AG09319 (cell line): ENCODE measurements around the gene KCNK13.
"Not testable (repeated sequence)": the region's sequence is repeated elsewhere in the genome, so short reads cannot be mapped to it uniquely, and the experiment has no call there.

ENCODE experiments used
- DNase-seq: peaks from one replicate; pipeline ENCODE4 v3.0.0-alpha.2; 2010; ENCODE audit warnings: low read depth; ENCODE audit errors: extremely low read depth
- TF ChIP-seq, protein P1 (sequence below): IDR thresholded peaks from 2 replicates; pipeline ENCODE4 v1.5.1; 2011; ENCODE audit warnings: low read depth, mild to moderate bottlenecking, inconsistent platforms, low read length, moderate library complexity

Gene KCNK13

DNA sequence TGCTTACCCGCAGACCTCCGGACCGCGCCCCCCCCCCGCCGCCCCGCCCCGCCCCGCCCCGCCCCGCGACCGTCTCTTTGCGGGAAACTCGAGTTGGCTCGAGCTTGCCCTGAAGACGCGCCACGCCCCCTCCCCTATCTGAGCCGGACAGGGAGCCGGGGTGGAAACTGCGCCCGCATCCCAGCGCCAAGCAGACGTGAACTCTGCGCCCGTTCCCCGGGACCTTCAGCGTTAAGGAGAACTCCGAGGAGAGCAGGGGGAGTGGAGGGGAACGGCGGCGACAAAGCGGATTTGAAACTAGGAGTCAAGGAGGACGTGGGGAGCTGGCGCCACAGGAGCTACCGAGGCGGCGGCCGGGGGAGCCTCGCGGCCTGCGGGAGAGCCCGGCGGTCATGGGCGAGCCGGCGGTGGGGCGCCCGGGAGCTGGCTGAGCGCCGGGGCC is at the start of gene KCNK13:
TSS of gene KCNK13 (plus strand) at position 310 of the 442 bp plus-strand sequence. CDS start 212 bp downstream, outside the sequence.
- TF ChIP-seq, protein P1, sequence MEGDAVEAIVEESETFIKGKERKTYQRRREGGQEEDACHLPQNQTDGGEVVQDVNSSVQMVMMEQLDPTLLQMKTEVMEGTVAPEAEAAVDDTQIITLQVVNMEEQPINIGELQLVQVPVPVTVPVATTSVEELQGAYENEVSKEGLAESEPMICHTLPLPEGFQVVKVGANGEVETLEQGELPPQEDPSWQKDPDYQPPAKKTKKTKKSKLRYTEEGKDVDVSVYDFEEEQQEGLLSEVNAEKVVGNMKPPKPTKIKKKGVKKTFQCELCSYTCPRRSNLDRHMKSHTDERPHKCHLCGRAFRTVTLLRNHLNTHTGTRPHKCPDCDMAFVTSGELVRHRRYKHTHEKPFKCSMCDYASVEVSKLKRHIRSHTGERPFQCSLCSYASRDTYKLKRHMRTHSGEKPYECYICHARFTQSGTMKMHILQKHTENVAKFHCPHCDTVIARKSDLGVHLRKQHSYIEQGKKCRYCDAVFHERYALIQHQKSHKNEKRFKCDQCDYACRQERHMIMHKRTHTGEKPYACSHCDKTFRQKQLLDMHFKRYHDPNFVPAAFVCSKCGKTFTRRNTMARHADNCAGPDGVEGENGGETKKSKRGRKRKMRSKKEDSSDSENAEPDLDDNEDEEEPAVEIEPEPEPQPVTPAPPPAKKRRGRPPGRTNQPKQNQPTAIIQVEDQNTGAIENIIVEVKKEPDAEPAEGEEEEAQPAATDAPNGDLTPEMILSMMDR = no peak
- no peak for DNase-seq

DNA sequence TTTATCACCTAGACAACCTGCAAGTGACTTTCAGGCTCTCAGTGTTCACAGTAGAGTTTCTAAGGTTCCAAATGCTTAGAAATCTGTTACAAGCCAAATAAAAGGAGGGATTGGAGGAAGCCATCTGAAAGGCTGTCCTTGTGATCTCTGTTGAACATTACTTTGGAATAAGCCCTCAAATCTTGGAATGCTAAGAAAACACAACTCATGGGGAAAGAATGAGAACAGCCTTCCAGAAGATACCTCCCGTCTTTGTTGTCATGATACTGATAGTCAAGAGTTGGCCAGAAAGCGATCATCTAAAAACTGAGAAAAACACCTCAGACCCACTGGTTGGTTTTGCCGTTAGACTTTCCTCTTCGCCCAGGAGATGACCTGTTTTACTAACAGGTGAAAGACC is 44.4 kb upstream of the KCNK13 start:
- DNase-seq = no peak
- TF ChIP-seq, protein P1 = no peak

DNA sequence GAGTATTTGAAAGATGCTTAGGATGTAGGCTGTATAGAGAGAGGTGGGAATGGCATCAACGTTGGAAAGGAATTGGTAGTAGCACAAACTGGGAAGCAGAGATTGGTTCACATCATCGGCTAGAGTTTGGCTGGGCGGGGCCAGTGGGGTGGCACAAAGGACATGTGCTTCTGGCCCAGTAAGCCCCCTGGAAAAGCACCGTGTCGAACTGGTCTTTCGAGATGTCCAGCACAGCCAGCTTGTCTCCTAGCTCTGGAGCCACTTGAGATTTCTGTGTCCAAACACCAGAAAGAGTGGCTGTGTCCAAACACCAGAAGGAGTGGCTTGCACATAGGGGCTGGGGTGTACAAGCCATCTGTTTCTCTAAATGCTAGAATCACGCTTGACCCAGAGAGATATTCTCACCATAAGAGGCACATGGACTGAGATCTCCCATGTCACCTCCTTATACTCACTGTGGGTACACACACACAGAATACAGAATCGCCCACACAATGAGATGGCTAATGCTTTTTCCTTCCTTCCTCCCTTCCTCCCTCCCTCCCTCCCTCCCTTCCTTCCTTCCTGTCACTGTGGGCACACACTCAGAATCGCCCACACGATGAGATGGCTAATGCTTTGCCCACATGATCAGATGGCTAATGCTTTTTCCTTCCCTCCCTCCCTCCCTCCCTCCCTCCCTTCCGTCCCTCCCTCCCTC is 41.8 kb upstream of the KCNK13 start:
- TF ChIP-seq, protein P1 = no peak
- DNase-seq = no peak

DNA sequence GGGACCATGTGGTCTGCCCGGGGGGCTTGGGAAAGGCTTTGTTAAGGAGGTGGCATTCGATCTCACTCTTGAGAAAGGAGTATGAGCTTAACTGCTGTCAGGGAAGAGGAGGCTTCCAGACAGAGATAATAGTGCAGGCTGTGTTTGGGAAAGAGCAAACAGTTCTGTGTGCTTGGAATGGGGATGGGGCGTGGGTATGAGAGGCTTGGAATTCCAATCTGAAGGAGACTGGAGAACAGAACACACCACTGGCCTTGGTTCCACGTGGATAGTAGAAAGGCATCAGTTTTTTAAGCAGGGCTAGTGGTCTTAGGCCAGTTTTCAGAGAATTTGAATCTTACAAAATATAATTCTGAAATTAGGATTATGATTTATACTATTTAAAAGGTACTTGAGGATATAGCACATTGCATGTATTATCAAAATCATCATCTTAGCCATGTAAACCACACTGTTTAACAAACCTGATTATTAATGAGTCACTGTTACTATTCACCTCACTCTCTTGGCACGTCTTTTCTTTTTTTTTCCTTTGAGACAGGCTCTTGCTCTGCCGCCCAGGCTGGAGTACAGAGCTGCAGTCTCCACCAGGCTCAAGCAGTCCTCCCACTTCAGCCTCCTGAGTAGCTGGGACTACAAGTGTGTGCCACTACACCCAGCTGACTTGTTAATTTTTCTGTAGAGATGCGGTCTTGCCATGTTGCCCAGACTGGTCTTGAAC is 38.5 kb upstream of the KCNK13 start:
- TF ChIP-seq, protein P1 = no peak
- DNase-seq = no peak

DNA sequence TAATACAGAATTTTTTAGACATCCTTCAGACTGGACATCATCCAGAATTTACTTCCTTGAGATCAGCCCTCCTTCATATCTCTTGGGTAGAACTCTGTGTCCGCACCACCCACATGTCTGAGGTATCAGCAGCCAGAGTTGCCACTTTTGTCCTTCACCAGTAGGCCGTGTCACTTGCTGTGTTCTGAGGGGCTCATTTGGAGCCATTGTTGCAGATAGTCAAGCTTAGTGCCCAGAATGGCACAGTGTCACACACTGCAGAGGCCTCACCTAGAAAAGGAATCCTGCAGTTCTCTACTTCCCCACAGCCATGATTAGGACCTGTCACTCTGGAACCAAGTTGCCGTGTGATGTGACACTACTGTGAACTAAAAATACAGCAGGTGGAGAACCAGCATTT is 36.9 kb upstream of the KCNK13 start:
- DNase-seq = no peak
- TF ChIP-seq, protein P1 = no peak

DNA sequence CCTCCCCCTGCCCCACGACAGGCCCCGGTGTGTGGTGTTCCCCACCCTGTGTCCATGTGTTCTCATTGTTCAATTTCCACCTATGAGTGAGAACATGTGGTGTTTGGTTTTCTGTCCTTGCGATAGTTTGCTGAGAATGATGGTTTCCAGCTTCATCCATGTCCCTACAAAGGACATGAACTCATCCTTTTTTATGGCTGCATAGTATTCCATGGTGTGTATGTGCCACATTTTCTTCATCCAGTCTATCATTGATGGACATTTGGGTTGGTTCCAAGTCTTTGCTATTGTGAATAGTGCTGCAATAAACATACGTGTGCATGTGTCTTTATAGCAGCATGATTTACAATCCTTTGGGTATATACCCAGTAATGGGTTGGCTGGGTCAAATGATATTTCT is 35.2 kb upstream of the KCNK13 start:
- DNase-seq = not testable (repeated sequence)

DNA sequence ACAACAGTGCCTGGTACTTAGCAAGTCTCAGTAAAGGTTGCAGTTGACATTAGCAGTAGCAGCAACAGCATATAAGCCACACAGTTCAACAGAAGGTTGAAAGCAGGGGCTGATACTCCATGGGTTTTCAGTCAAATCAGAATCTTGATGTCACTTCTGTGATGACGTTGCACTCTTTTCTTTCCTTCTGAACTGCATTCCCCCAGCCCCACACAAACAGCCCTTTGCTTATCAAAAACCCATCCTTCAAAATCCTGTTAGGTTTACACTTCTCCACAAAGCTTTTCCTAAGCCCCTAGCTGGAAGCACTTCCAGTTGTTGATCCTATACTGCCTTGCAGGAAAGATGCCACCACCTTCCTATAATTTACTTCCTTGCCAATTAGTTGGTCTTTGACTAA is 34.0 kb upstream of the KCNK13 start:
- TF ChIP-seq, protein P1 = no peak
- DNase-seq = no peak
